Subcutaneous adipose tissue (tissue), 4 donors: ENCODE data around the gene TMEM178A. TPM values are rescaled to one million over a fixed set of nuclear protein-coding genes. Genes with fewer than 3 reads are reported as not detected.

Experiments used
- total RNA-seq, 4 donors: library from RNA; depleted of rRNA; stranded (reverse); fragments of >200 nt; gene quantifications; one replicate each; pipeline ENCODE4 v1.1.0, GENCODE V29; 2016
- TF ChIP-seq, protein P1 (sequence below): fragments of 450-650 bp; IDR thresholded peaks from one replicate; pipeline ENCODE4 v1.5.1; 2016; ENCODE audit warnings: low read depth, mild to moderate bottlenecking, control low read depth, antibody characterized with exemption, moderate library complexity

TMEM178A gene
- total RNA-seq, 4 donors from 2014 or later: 2.5 to 6.2 (median 4.0) TPM

DNA sequence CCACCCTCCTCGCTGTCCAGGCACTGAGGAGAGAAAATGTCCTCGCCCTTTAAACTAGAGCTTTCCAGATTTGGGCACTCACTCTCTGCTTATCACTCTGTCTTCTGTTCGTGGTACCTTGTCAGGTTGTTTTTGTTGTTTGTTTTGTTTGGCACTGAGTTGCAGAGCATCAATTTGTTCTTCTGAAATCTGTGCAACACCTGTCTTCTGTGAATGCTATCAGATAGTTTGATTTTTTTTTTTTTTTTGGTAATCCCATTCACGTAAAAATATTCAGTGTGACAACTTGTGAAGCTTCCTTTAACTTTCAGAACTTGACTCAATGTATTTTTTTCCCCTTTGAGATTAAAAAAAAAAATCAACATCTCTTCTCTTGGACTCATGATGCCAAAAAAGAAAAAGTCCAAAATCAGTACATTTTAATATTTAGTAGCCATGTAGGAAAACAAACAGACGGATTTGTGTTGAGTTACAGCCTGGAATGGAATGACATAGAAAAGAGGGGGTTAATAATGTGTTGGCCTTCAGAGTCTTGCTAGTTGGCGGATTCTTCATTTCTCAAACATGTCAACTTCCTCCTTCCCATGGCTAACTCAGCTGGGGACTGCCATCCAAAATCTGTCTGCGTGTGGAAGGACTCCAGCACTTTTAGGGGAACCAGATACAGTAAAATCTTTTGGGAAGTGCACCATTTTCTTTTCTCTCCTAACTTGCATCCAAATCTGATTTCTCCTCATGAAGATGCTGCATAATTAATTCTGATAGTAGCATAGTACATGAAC, 1.6 kb downstream of the TMEM178A start:
- TF ChIP-seq, protein P1, sequence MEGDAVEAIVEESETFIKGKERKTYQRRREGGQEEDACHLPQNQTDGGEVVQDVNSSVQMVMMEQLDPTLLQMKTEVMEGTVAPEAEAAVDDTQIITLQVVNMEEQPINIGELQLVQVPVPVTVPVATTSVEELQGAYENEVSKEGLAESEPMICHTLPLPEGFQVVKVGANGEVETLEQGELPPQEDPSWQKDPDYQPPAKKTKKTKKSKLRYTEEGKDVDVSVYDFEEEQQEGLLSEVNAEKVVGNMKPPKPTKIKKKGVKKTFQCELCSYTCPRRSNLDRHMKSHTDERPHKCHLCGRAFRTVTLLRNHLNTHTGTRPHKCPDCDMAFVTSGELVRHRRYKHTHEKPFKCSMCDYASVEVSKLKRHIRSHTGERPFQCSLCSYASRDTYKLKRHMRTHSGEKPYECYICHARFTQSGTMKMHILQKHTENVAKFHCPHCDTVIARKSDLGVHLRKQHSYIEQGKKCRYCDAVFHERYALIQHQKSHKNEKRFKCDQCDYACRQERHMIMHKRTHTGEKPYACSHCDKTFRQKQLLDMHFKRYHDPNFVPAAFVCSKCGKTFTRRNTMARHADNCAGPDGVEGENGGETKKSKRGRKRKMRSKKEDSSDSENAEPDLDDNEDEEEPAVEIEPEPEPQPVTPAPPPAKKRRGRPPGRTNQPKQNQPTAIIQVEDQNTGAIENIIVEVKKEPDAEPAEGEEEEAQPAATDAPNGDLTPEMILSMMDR: no peak

DNA sequence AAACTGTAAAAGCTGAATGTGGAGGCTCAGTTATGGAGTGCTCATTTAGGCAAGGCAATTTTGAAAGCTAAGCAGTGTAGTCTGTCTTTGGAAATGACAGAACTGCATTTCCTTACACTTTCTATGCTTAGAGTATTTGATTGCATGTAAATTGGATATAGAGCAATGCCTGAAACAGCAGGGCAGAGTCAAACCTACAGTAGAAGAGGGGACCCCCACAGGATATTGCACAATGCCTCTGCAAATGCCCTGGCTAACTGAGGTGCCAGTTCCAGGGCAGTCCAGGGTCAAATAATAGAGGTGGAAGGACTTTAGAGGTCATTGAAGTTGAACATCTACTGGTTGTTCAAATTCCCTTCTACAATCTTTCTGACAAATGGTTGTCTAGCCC, 2.2 kb downstream of the TMEM178A start:
- TF ChIP-seq, protein P1: no peak

DNA sequence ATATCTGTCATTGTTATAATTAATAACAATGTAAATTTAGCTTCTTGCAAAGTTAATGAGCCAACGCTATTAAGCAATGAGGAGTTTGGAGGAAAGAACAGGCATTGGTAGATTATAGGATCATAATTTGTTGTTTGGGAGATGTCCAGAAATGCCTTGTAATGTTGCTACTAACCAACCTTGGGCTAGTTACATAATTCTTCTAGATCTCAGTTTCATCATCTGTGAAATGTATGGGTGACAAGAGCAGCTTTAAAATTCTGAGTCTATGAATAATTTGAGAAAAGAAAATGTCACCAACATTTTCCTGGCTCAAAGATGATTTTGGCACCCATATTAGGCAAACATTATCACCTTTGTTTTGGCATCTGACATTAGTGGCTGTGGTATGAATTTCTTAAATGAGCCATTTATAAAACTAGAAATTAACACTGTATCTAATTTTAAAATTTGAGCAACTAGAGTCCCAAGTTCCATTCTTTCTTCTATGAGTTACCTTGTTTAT, 2.9 kb downstream of the TMEM178A start:
- TF ChIP-seq, protein P1: no peak

DNA sequence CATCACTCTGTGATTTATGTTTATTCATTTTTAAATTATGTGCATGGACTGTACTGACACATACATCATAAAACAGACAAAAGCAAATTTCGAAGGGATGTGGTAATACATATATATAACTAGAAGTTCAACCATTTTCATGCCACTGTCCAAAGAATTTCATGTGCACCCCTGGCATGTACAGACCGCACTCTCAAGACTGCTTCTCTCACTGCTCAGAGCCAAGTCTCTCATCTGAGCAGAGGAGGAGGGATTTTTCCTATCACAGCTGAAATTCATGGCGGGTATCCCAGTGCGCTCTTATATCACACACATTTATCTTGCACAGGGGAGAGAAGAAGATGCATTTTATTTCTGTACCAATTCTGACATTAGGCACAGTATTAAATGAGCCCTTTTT, 5.9 kb downstream of the TMEM178A start:
- TF ChIP-seq, protein P1: no peak

DNA sequence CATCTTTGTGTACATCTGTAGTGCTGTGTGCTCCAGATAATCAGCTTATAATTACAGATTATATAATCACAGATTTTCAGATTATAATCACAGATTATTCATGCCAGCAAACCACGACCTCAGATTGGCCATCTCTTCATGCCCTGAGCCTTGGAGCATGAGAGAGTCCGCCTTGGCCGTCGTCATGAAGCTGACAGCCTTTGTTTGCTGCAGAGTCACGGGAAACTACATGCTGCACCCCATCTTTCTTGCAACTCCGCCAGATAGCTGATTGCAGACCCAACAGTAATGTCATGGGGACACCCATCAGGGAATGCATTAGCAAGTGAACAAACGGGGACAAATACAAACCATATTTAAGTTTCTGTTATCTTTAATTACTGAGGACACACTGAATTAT, 7.3 kb downstream of the TMEM178A start:
- TF ChIP-seq, protein P1: no peak

DNA sequence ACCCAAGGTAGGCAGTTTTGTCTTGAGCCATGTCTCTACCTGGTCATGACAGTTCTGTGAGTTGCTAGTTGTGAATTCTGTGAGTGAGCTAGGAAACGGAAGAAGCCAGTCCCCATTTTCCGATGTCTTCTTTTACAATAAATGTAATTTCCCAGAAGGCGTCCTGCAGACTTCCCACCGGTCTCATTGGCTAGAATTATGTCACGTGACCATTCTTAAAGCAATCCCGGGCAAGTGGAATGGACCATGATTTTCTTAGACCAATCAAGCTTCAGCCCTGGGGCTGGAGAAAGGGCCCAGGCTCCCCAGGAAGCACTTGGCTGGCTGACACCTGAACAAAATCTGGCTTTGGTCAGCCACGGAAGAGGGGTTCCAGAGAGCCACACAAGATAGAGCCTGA, 10.6 kb downstream of the TMEM178A start:
- TF ChIP-seq, protein P1: no peak

DNA sequence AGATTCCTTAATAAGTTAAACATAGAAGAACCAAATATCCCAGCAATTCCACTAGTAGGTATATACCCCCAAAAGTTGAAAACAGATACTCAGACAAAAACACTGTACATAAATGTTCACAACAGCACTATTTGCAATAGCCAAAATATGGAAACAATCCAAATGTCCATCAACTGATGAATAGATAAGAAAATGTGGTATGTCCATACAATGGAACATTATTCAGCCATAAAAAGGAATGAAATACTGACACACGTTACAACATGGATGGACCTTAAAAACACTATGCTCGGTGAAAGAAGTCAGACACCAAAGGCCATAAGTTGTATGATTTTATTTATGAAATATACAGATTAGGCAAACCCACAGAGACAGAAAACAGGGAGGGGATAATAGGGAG, 12.5 kb downstream of the TMEM178A start:
- TF ChIP-seq, protein P1: no peak
